GM12892 (cell line): Measurements from ENCODE around the gene HS1BP3.

Experiments used
- DNase-seq: peaks from one replicate; pipeline ENCODE4 v3.0.0; 2011; ENCODE audit not compliant: insufficient read length
- FAIRE-seq: peaks from 2 replicates; lab custom pipeline; 2011; peaks lifted over from hg19 to GRCh38; lab: Jason Lieb, UNC
- POLR2A ChIP-seq: IDR thresholded peaks from 2 replicates; pipeline ENCODE4 v1.6.1; 2011; ENCODE audit warnings: low read depth, low read length, control low read depth
- POLR2AphosphoS5 ChIP-seq: IDR thresholded peaks from 2 replicates; pipeline ENCODE4 v1.6.1; 2011; ENCODE audit warnings: low read depth, low read length, control low read depth
- TAF1 ChIP-seq: IDR thresholded peaks from 2 replicates; pipeline ENCODE4 v1.6.1; 2011; ENCODE audit warnings: low read depth, mild to moderate bottlenecking, control low read depth, low read length, borderline replicate concordance

Gene HS1BP3

DNA sequence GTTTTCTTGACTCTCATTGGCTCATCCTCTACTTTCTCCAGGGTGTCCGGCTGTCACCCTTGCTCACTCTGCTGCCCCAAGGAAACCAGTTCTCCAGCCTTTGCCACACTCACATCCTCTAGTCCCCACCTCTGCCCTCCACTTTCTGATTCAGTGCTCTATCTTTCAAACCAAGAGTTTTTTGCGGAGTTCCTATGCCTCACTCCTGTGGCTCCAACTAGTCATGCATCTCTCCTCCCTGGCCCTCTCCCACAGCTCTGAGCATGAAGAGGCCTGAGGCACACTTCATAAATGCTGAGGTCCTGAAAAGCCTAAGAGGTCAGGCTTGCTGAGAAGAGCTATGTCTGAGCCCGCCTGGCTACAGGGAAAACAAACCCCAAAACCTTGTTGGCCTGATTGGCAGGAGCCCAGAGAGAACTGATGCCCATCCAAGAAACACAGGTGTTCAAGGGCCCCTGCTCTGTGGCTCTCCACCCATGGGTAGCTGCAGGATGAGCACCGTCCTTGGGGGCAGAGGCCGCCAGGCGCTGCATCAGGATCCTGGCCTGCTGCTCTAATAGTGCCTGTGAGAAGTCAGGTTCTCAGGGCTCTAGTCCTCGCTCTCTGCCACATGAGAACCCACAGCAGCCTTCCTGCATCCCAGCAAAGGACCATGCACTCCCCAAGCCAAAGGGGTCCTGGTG, 42.1 kb downstream of the HS1BP3 start:
- TF ChIP-seq POLR2AphosphoS5 = no peak
- TF ChIP-seq TAF1 = no peak
- TF ChIP-seq POLR2A = no peak
- FAIRE-seq (no peak), DNase-seq (no peak)

DNA sequence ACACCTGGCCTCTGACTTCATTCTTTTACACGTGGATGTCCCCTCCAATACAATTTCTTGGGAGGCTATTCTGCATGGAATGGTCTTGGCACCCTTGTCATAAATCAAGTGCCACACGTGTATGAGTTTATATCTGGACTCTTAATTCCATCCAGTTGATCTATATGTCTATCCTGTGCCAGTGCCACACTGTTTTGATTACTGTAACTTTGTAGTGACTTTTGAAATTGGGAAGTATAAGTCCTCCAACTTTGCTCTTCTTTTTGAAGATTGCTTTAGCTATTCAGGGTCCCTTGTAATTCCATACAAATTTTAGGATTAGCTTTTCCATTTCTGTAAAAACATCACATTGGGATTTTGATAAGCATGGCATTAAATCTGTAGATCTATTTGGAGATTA, 43.5 kb downstream of the HS1BP3 start:
- FAIRE-seq (no peak), DNase-seq (no peak)

DNA sequence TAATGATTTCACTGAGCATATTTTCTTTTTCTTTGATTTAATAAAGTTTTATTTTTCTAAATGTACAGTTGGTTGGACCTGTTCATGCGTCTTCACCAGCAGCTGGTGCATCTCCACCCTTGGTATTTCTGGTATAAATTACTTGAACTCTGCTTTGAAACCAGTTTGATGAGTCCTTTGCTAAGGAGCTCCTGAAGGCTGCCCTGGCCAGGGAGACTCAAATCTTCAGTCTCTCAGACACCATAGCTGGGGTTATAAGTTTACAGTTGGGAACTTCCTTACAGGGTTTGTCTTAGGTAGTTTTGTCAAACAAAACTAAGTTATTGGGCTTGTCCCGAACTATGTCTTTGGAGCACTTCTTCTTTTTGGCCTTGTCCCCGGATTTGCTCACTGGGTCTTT, 44.7 kb downstream of the HS1BP3 start:
- no peak for DNase-seq
- no peak for FAIRE-seq
- TF ChIP-seq POLR2A (no peak), POLR2AphosphoS5 (no peak), TAF1 (no peak)

More for the DNA sequence above, 43.5 kb downstream of the HS1BP3 start:
- TF ChIP-seq POLR2A (no peak), TAF1 (no peak), POLR2AphosphoS5 (no peak)

DNA sequence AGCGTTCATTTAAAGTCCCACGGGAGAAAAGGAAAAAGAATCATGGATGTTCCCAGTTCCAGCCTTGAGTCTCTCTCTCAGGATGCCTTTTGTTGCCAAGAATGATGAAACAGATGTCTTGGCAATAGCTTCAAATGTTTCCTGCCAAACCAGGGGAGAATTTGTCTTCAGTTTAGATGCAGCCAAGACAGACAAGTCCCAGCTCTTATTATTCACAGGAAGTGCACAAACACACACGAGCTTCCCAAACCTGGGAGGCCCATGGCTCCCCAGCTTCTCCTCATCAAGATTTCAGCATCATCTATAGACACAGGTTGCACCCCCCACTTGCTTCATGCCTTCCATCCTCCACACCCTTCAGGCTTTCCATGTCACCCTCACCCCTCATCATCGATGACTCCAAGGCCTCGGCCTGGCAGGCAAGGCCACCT, 45.9 kb downstream of the HS1BP3 start:
- TF ChIP-seq TAF1 (no peak), POLR2A (no peak), POLR2AphosphoS5 (no peak)
- FAIRE-seq (no peak), DNase-seq (no peak)

DNA sequence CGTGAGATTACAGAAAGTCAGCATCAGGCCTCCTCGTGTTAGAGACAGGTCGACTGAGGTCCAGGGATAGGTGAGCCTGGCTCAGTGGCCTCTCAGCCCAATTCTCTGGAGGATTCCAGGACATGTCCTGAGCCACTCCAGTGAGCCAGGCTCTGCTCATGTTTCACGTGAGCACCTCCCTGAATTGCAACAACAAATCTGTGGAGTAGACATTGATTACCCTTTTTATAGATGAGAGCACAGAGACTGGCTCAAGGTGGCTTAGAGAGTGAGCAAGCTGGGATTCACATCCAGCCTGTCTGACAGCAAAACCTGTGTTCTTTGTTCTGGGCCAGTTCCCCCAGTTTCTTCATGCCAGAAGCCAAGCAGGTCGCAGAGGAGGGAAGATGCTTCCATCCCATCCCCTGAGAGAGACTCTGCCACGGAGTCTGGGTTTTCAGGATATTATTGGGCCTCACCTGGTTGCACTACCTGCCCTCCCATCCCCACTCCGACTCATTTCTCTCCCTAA, 46.4 kb downstream of the HS1BP3 start:
- no peak for FAIRE-seq

DNA sequence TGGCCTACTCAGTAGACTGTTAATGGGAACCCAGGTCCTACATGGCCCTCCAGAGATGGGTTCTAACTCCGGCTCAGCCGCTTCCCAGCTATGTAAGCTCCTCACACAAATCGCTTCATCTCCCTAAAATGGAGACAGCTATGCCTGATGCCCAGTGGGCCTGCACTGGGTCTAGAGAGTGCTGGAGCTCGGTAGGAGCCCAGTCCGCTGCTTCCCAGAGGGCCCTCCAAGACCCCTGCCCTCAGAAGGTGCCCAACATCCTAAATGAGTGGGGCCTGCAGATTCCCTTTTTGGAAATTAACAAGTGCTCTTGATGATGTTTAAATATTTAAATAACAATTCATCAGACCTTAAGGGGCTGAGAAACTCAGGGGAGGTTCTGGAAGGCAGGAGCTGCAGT, 47.1 kb downstream of the HS1BP3 start:
- FAIRE-seq (no peak), DNase-seq (no peak)
- TF ChIP-seq POLR2AphosphoS5 = no peak

More for the DNA sequence above, 46.4 kb downstream of the HS1BP3 start:
- DNase-seq = no peak
- TF ChIP-seq POLR2AphosphoS5 = no peak
- no peak for TF ChIP-seq TAF1
- no peak for TF ChIP-seq POLR2A

DNA sequence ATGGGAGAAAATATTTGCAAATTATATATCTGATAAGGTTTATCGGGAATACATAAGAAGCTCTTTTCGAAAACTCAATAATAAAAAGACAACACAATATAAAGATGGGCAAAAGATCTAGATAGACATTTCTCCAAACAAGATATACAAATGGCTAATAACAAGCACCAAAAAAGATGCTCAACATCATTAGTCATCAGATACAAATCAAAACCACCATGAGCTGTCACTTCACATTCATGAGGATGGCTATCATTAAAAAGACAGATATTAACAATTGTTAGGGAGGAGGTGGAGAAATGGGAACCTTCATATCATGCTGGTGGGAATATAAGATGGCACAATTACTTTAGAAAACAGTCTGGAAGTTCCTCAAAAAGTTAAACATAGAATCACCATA, 48.1 kb downstream of the HS1BP3 start:
- DNase-seq = no peak
- FAIRE-seq = no peak

DNA sequence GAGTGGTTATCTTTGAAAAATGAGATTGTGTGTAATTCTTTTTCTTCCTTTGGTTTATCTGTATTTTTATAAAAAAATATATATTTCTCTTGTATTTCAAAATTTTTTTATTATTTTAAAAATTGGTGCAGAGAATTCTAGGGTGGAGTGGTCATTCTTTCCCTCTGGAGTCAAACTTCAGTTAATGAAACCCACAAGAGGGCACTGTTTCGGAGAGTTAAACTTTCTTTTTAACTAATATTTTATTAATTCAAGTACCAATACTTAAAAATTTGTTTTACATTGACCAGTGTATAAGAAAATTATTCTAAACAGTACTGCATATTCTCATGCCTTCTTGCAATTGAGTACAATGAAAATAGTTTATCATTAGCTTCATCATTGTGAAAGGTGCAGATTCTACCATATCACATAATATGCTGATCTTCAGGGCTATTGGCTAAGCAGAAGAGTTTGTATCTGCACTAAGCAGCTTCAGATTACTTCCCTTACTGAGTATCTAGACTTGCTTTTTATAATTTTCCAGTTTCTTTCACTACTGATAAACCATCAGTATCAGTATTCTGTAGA, 50.1 kb downstream of the HS1BP3 start:
- FAIRE-seq (no peak), DNase-seq (no peak)
- TF ChIP-seq TAF1 (no peak), POLR2A (no peak), POLR2AphosphoS5 (no peak)

More for the DNA sequence above, 48.1 kb downstream of the HS1BP3 start:
- no peak for TF ChIP-seq POLR2A
- TF ChIP-seq TAF1 = no peak
- no peak for TF ChIP-seq POLR2AphosphoS5

DNA sequence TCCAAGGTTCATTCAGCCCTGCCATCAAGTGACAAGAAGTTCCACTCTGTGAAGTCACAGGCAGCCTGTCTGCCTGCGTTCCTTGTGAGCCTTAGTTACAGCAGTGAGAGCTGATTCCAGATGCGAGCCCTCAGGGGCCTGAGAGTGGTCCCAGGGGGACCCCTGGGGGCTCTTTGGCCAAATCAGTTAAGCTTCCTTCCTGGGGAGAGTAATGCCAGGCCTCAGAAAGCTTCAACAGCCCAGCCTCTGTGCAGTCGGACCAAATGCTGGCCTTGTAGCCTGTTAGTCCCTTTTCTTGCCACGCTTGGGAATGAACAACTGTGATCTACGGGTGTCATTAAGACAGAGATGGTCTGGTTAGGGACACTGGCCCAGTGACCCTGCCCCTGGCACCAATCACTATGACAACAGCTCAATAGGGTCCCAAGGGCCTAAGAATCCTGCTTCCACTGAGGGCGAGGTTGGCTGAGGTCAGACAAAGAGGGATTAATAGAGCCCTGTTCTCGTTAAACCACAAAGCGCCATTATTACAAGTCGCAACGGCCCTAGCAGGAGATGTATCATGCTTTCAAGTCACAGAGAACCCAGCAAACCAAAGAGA, 50.9 kb downstream of the HS1BP3 start:
- DNase-seq (no peak), FAIRE-seq (no peak)
- TF ChIP-seq POLR2A (no peak), POLR2AphosphoS5 (no peak), TAF1 (no peak)

DNA sequence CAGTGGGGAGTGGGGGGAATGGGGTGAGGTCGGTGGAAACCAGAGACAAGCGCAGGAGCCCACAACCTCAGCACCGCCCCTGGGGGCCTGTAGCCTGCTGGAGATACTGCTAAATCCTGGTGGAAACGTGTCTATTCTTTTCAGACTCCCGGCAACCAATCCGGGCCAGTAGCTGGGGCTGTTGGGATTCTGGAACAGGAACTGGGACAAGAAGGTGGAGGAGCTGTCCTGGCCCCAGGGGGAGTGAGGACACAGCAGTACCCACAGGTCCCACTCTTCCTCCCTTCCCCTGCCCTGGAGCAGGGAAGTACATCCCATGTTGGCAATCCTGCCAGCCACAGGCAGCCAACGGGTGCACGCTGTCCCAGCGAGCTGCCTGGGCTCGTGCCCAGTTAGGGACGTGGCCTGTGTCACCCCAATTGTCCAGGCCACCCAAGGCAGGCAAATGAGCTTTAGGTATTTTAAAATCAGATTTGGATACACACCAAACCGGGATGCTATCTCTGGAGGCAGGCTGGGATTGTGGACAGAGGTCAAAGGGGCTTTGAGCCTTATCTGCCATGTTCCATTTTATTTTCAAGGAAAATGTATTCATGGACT, 51.8 kb downstream of the HS1BP3 start:
- TF ChIP-seq POLR2AphosphoS5 (no peak), TAF1 (no peak), POLR2A (no peak)
- DNase-seq (no peak), FAIRE-seq (no peak)

DNA sequence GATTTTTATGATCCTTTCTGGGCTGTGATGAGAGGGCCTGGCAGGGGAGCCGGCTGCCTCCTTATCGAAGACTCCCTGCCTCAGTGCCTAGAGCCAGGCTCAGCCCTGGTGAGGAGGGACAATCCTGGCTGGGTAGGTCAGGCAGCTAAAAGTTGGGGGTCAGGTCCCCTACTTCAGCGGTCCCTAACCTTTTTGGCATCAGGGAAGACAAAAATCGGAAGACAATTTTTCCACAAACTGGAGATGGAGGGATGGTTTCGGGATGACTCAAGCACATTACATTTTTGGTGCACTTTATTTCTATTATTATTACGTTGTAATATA, 53.1 kb downstream of the HS1BP3 start:
- TF ChIP-seq TAF1 (no peak), POLR2A (no peak), POLR2AphosphoS5 (no peak)
- no peak for DNase-seq
- FAIRE-seq = no peak
